DND-41 (cell line): Measurements from ENCODE around the gene OR2B2.

Experiments
- ATAC-seq: fragments of 200-7000 bp; cut with Tn5 transposase; 3 replicates; pipeline ENCODE4 v1.9.1; 2021; ENCODE audit warnings: low read depth; ENCODE audit not compliant: insufficient read depth
- DNase-seq: peaks from one replicate; pipeline ENCODE4 v3.0.0-alpha.2; 2020
- H2AFZ ChIP-seq: 2 replicates; pipeline ENCODE4 v1.6.0; 2012; ENCODE audit warnings: low read depth, low read length
- H3K27ac ChIP-seq: 2 replicates; pipeline ENCODE4 v1.5.1; 2012; ENCODE audit warnings: low read length, inconsistent platforms
- H3K27me3 ChIP-seq: fragments of 200-600 bp; sonication (generic); 2 replicates; pipeline ENCODE4 v1.6.0; 2012; ENCODE audit warnings: low read length, mild to moderate bottlenecking, inconsistent platforms; ENCODE audit not compliant: insufficient read depth, poor library complexity
- H3K36me3 ChIP-seq: 2 replicates; pipeline ENCODE4 v1.5.1; 2012; ENCODE audit warnings: low read length, inconsistent platforms; ENCODE audit not compliant: insufficient read depth
- H3K4me1 ChIP-seq: 2 replicates; pipeline ENCODE4 v1.5.1; 2012; ENCODE audit warnings: mild to moderate bottlenecking, low read length; ENCODE audit not compliant: insufficient read depth
- H3K4me2 ChIP-seq: 2 replicates; pipeline ENCODE4 v1.6.0; 2012; ENCODE audit warnings: mild to moderate bottlenecking, moderate library complexity, low read length, inconsistent platforms; ENCODE audit not compliant: insufficient read depth
- H3K4me3 ChIP-seq, 2 experiments: fragments of 200-600 bp in 1 of 2; shearing (Covaris generic) in 1 of 2; 2 replicates each; pipeline ENCODE4 v1.5.1; 2012 to 2016; ENCODE audit warnings: inconsistent platforms in 2 of 2, low read length in 2 of 2, mild to moderate bottlenecking in 2 of 2, low read depth in 1 of 2, moderate library complexity in 1 of 2
- H3K79me2 ChIP-seq: 2 replicates; pipeline ENCODE4 v1.6.0; 2012; ENCODE audit warnings: low read length, inconsistent platforms; ENCODE audit not compliant: insufficient read depth
- H3K9ac ChIP-seq: 2 replicates; pipeline ENCODE4 v1.6.0; 2012; ENCODE audit warnings: low read depth, mild to moderate bottlenecking, inconsistent platforms, low read length, moderate library complexity
- H3K9me3 ChIP-seq: 2 replicates; pipeline ENCODE4 v1.5.1; 2012; ENCODE audit warnings: low read length, moderate library complexity, mild to moderate bottlenecking, inconsistent platforms; ENCODE audit not compliant: insufficient read depth, severe bottlenecking
- H4K20me1 ChIP-seq: 2 replicates; pipeline ENCODE4 v1.6.0; 2012; ENCODE audit warnings: low read length; ENCODE audit not compliant: insufficient read depth
- EZH2 ChIP-seq: IDR thresholded peaks from 3 replicates; pipeline ENCODE4 v1.6.1; 2012; ENCODE audit warnings: borderline replicate concordance, low read depth, mild to moderate bottlenecking, moderate library complexity, low read length, inconsistent platforms; ENCODE audit not compliant: severe bottlenecking
- TF ChIP-seq, protein P1 (sequence below): IDR thresholded peaks from 2 replicates; pipeline ENCODE4 v1.5.1; 2012; ENCODE audit warnings: borderline replicate concordance, low read length, moderate library complexity, mild to moderate bottlenecking; ENCODE audit not compliant: poor library complexity, severe bottlenecking; ENCODE audit errors: extremely low read depth

Gene OR2B2

DNA sequence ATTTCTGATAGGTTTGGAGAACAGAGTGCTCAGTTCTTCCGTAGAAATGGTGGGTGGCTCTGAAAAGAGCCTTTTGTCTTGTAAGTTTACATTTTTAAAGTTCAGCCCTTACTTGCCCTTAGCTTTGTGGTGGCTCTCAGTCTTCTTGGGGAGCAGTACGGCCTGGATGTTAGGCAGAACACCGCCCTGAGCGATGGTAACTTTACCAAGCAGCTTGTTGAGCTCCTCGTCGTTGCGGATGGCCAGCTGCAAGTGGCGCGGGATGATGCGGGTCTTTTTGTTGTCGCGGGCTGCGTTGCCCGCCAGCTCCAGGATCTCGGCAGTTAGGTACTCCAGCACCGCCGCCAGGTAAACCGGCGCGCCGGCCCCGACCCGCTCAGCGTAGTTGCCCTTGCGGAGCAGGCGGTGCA is 19.5 kb downstream of the OR2B2 start:
- no peak for TF ChIP-seq EZH2
- TF ChIP-seq, protein P1, sequence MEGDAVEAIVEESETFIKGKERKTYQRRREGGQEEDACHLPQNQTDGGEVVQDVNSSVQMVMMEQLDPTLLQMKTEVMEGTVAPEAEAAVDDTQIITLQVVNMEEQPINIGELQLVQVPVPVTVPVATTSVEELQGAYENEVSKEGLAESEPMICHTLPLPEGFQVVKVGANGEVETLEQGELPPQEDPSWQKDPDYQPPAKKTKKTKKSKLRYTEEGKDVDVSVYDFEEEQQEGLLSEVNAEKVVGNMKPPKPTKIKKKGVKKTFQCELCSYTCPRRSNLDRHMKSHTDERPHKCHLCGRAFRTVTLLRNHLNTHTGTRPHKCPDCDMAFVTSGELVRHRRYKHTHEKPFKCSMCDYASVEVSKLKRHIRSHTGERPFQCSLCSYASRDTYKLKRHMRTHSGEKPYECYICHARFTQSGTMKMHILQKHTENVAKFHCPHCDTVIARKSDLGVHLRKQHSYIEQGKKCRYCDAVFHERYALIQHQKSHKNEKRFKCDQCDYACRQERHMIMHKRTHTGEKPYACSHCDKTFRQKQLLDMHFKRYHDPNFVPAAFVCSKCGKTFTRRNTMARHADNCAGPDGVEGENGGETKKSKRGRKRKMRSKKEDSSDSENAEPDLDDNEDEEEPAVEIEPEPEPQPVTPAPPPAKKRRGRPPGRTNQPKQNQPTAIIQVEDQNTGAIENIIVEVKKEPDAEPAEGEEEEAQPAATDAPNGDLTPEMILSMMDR: no peak
- 0 out of 2 replicates have a peak, but pooled peaks cover 4% of the 10 kb centered on the region for H4K20me1 ChIP-seq
- H3K27me3 ChIP-seq: no peaks in the 10 kb centered on the region
- DNase-seq (no peak), ATAC-seq (peak; percentile 0; the same call in 1 of the 3 replicates)
- H3K9ac ChIP-seq: peak overlapping the region; percentile 96
- H3K36me3 ChIP-seq: no peaks in the 10 kb centered on the region; the same call in 1 of the 2 replicates
- H2AFZ ChIP-seq: no peak overlapping the region
- peaks cover 54% of the 10 kb centered on the region for H3K79me2 ChIP-seq
- H3K27ac ChIP-seq: peak overlapping the region; percentile 98
- H3K4me1 ChIP-seq: peaks cover 47% of the 10 kb centered on the region
- no peaks in the 10 kb centered on the region for H3K9me3 ChIP-seq
- peak overlapping the region; percentile 66 to 68; a peak in 3 of 4 replicates for H3K4me3 ChIP-seq
- H3K4me2 ChIP-seq: peak overlapping the region; percentile 72

DNA sequence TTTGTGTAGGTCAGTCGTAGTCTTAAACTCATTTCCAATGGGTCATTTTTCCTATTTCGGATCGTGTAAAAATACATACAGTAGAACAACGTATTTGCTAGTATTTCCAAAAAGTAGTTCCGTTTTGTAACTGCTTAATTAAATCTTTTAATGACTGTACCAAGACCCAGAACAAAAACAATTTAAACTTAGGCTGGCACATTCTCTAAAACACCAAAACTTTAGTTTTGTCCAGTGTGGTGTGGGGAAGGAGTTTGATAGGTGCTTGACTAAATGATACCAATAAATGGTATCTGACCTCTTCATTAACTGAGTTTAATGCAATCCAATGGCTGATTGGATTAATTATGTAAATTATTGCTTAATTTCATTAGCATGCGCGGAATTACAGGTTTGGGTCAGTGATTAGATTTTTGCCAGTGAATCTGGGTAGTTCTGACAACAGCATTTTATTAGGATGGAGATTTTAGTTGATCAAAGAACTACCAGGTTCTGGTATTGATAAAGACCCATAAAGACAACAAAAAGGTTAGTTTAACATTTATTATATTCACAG is 20.8 kb downstream of the OR2B2 start:
- Histone ChIP-seq H3K27me3 (no peaks in the 10 kb centered on the region), H3K36me3 (no peaks in the 10 kb centered on the region; the same call in 1 of the 2 replicates), H3K9me3 (no peaks in the 10 kb centered on the region), H4K20me1 (0 out of 2 replicates have a peak, but pooled peaks cover 4% of the 10 kb centered on the region), H3K4me1 (peaks cover 39% of the 10 kb centered on the region), H3K27ac (peak overlapping the region; percentile 98), H3K4me2 (peak overlapping the region; percentile 72), H3K4me3 (peak overlapping the region; percentile 66 to 68), H2AFZ (no peak overlapping the region), H3K79me2 (peaks cover 51% of the 10 kb centered on the region), H3K9ac (peak overlapping the region; percentile 96)
- ATAC-seq: no peak
- DNase-seq: no peak
- TF ChIP-seq, protein P1: no peak
- TF ChIP-seq EZH2: no peak

DNA sequence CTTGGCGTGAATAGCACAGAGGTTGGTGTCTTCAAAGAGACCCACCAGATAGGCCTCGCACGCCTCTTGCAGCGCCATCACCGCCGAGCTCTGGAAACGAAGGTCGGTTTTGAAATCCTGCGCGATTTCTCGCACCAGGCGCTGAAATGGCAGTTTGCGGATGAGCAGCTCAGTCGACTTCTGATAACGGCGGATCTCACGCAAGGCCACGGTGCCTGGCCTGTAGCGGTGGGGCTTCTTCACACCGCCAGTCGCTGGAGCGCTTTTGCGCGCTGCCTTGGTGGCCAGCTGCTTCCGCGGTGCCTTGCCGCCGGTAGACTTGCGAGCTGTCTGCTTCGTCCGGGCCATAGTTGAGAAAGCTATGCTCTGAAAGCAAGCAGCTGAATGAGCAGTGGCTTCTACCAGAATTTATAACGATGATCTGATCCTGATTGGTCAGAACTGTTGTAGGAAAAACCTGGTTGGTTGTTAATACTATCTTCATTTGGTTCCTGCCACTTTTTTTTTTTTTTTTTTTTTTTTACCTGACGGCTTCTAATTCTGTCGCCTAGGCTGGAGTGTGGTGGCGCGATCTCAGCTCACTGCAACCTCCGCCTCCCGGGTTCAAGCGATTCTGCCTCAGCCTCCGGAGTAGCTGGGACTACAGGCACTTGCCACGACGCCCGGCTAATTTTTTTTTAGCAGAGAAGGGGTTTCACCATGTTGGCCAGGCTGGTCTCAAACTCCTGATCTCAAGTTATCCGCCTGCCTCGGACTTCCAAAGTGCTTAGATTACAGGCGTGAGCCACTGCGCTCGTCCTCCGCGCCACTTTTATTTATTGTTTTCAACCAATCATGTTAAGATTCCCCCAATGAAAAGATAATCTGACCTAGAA is 21.5 kb downstream of the OR2B2 start:
- no peak overlapping the region for H2AFZ ChIP-seq
- no peaks in the 10 kb centered on the region; the same call in 1 of the 2 replicates for H3K36me3 ChIP-seq
- DNase-seq (peak; percentile 92), ATAC-seq (peak; percentile 49)
- no peaks in the 10 kb centered on the region for H3K9me3 ChIP-seq
- H3K27me3 ChIP-seq: no peaks in the 10 kb centered on the region
- H4K20me1 ChIP-seq: 0 out of 2 replicates have a peak, but pooled peaks cover 4% of the 10 kb centered on the region
- peaks cover 32% of the 10 kb centered on the region for H3K4me1 ChIP-seq
- peak overlapping the region; percentile 66 to 68; a peak in 3 of 4 replicates for H3K4me3 ChIP-seq
- H3K4me2 ChIP-seq: peak overlapping the region; percentile 72
- peak overlapping the region; percentile 98 for H3K27ac ChIP-seq
- no peak for TF ChIP-seq EZH2
- TF ChIP-seq, protein P1: peak; percentile 8
- peak overlapping the region; percentile 96 for H3K9ac ChIP-seq
- peaks cover 43% of the 10 kb centered on the region for H3K79me2 ChIP-seq
